Activated naive CD4-positive, alpha-beta T cell treated with anti-CD3 and anti-CD28 coated beads for 36 hours (primary cell): ENCODE data around the gene ARHGAP5. TPM values are rescaled to one million over a fixed set of nuclear protein-coding genes. Genes with fewer than 3 reads are reported as not detected.

Experiments used
- CTCF ChIA-PET: fragments of 350-600 bp; sonication (Branson Sonifier 250); formaldehyde crosslinking; loops from one replicate; lab custom pipeline; 2021; ENCODE audit warnings: antibody characterized with exemption; lab: Charles Lee
- DNase-seq: peaks from one replicate; pipeline ENCODE4 v3.0.0-alpha.2; 2020
- H3K27ac Mint-ChIP-seq: one replicate; pipeline ENCODE4 v1.8.0; 2021; ENCODE audit warnings: mild to moderate bottlenecking, mixed read lengths
- H3K27me3 Mint-ChIP-seq: one replicate; pipeline ENCODE4 v1.8.0; 2021; ENCODE audit warnings: low read depth, mixed read lengths
- H3K36me3 Mint-ChIP-seq: one replicate; pipeline ENCODE4 v1.8.0; 2021; ENCODE audit warnings: low read depth, mixed read lengths
- H3K4me1 Mint-ChIP-seq: one replicate; pipeline ENCODE4 v1.8.0; 2021; ENCODE audit warnings: low read depth, mixed read lengths
- H3K4me3 Mint-ChIP-seq: one replicate; pipeline ENCODE4 v1.8.0; 2021; ENCODE audit warnings: mild to moderate bottlenecking, moderate library complexity, mixed read lengths
- H3K9me3 Mint-ChIP-seq: one replicate; pipeline ENCODE4 v1.8.0; 2021; ENCODE audit warnings: mixed read lengths
- intact Hi-C: fragments of 100-400 bp; cut with micrococcal nuclease; formaldehyde crosslinking; loops from one replicate; pipeline ENCODE4 v1.15.1; 2023
- total RNA-seq, 2 experiments: library from RNA; stranded (reverse); gene quantifications; one replicate each; pipeline ENCODE4 v1.2.3, GENCODE V29; 2021

Gene ARHGAP5
- total RNA-seq, 2 experiments from 2014 or later = 37.0 to 38.5 TPM

GRCh38 chr14:32078023-32078857, 1.1 kb downstream of the ARHGAP5 start:
- no peak for DNase-seq
- CTCF ChIA-PET = interaction anchor here (0.6 kb wide), 3 partner anchors 380 to 482 kb away, joined by 3 to 4 read pairs (median 4); no protein-coding TSS in a partner anchor
- intact Hi-C loops = loop anchor here (1.0 to 10.0 kb wide), 4 partner anchors 141 to 1453 kb away; partner anchors contain the start of genes HECTD1, SCFD1 and STRN3
- Mint-ChIP-seq H3K27ac (peak overlapping the region; percentile 92), H3K4me1 (peaks cover 44% of the 10 kb centered on the region), H3K36me3 (peaks cover 3% of the 10 kb centered on the region), H3K27me3 (peaks cover 2% of the 10 kb centered on the region), H3K4me3 (peak overlapping the region; percentile 95), H3K9me3 (no peaks in the 10 kb centered on the region)

GRCh38 chr14:32078858-32079216, 1.7 kb downstream of the ARHGAP5 start:
- Mint-ChIP-seq H3K27ac (peak overlapping the region; percentile 92), H3K27me3 (peaks cover 2% of the 10 kb centered on the region), H3K9me3 (no peaks in the 10 kb centered on the region), H3K36me3 (peaks cover 3% of the 10 kb centered on the region), H3K4me1 (peaks cover 48% of the 10 kb centered on the region), H3K4me3 (peak overlapping the region; percentile 95)
- CTCF ChIA-PET = interaction anchor here (0.6 kb wide), 1 partner anchor 391 kb away, joined by 3 read pairs; no protein-coding TSS in a partner anchor
- intact Hi-C loops = loop anchor here (1.0 to 10.0 kb wide), 6 partner anchors 23 to 1454 kb away; partner anchors contain the start of genes HECTD1, SCFD1 and STRN3
- DNase-seq = peak; percentile 60

- Mint-ChIP-seq H3K4me3 (peak overlapping the region; percentile 95), H3K4me1 (peaks cover 48% of the 10 kb centered on the region), H3K9me3 (no peaks in the 10 kb centered on the region), H3K36me3 (peaks cover 3% of the 10 kb centered on the region), H3K27me3 (peaks cover 2% of the 10 kb centered on the region), H3K27ac (peak overlapping the region; percentile 92)
- DNase-seq = no peak
- CTCF ChIA-PET = no interaction called here
- intact Hi-C loops = loop anchor here (1.0 to 10.0 kb wide), 5 partner anchors 23 to 1454 kb away; partner anchors contain the start of genes HECTD1, SCFD1 and STRN3
Observed at GRCh38 chr14:32079264-32079663, 2.2 kb downstream of the ARHGAP5 start.

GRCh38 chr14:32080001-32080510, 3.0 kb downstream of the ARHGAP5 start:
- no peak for DNase-seq
- Mint-ChIP-seq H3K36me3 (peaks cover 3% of the 10 kb centered on the region), H3K4me3 (no peak overlapping the region), H3K4me1 (peaks cover 54% of the 10 kb centered on the region), H3K9me3 (no peaks in the 10 kb centered on the region), H3K27me3 (peaks cover 2% of the 10 kb centered on the region), H3K27ac (no peak overlapping the region)
- intact Hi-C loops = no loop called here
- CTCF ChIA-PET = interaction anchor here (0.7 to 1.3 kb wide), 5 partner anchors 20 to 175 kb away, joined by 3 to 4 read pairs (median 4); partner anchors contain the start of gene RNU6-8

- no peak overlapping the region for H3K27ac Mint-ChIP-seq
- H3K4me3 Mint-ChIP-seq = no peak overlapping the region
- no peaks in the 10 kb centered on the region for H3K27me3 Mint-ChIP-seq
- peaks cover 3% of the 10 kb centered on the region for H3K36me3 Mint-ChIP-seq
- no peaks in the 10 kb centered on the region for H3K9me3 Mint-ChIP-seq
- intact Hi-C loops = loop anchor here (1.0 kb wide), 1 partner anchor 8 kb away; no protein-coding TSS in a partner anchor
- peaks cover 59% of the 10 kb centered on the region for H3K4me1 Mint-ChIP-seq
- DNase-seq = no peak
- CTCF ChIA-PET = interaction anchor here (0.7 kb wide), 3 partner anchors 16 to 591 kb away, joined by 3 to 4 read pairs (median 3); no protein-coding TSS in a partner anchor
Observed at GRCh38 chr14:32081901-32082300, 4.8 kb downstream of the ARHGAP5 start.

GRCh38 chr14:32083315-32083624, 6.2 kb downstream of the ARHGAP5 start:
- peaks cover 1% of the 10 kb centered on the region for H3K36me3 Mint-ChIP-seq
- DNase-seq = no peak
- no peak overlapping the region for H3K4me3 Mint-ChIP-seq
- intact Hi-C loops = no loop called here
- H3K27me3 Mint-ChIP-seq = no peaks in the 10 kb centered on the region
- CTCF ChIA-PET = no interaction called here
- peaks cover 67% of the 10 kb centered on the region for H3K4me1 Mint-ChIP-seq
- no peak overlapping the region for H3K27ac Mint-ChIP-seq
- H3K9me3 Mint-ChIP-seq = no peaks in the 10 kb centered on the region

- CTCF ChIA-PET = no interaction called here
- Mint-ChIP-seq H3K36me3 (peaks cover 1% of the 10 kb centered on the region), H3K4me1 (peaks cover 63% of the 10 kb centered on the region), H3K27me3 (no peaks in the 10 kb centered on the region), H3K4me3 (no peak overlapping the region), H3K27ac (no peak overlapping the region), H3K9me3 (no peaks in the 10 kb centered on the region)
- intact Hi-C loops = no loop called here
- no peak for DNase-seq
Observed at GRCh38 chr14:32083789-32084188, 6.7 kb downstream of the ARHGAP5 start.

GRCh38 chr14:32085182-32085844, 8.2 kb downstream of the ARHGAP5 start:
- H3K27ac Mint-ChIP-seq = no peak overlapping the region
- H3K36me3 Mint-ChIP-seq = peaks cover 2% of the 10 kb centered on the region
- CTCF ChIA-PET = interaction anchor here (0.6 kb wide), 1 partner anchor 14 kb away, joined by 3 read pairs; no protein-coding TSS in a partner anchor
- no peak for DNase-seq
- intact Hi-C loops = no loop called here
- H3K9me3 Mint-ChIP-seq = no peaks in the 10 kb centered on the region
- H3K4me1 Mint-ChIP-seq = peaks cover 54% of the 10 kb centered on the region
- no peak overlapping the region for H3K4me3 Mint-ChIP-seq
- H3K27me3 Mint-ChIP-seq = no peaks in the 10 kb centered on the region

GRCh38 chr14:32085845-32086383, 8.8 kb downstream of the ARHGAP5 start:
- Mint-ChIP-seq H3K4me3 (no peak overlapping the region), H3K4me1 (peaks cover 48% of the 10 kb centered on the region), H3K36me3 (peaks cover 8% of the 10 kb centered on the region), H3K27ac (no peak overlapping the region), H3K27me3 (no peaks in the 10 kb centered on the region), H3K9me3 (no peaks in the 10 kb centered on the region)
- CTCF ChIA-PET = interaction anchor here (0.6 kb wide), 1 partner anchor 104 kb away, joined by 3 read pairs; no protein-coding TSS in a partner anchor
- no peak for DNase-seq
- intact Hi-C loops = no loop called here

GRCh38 chr14:32087173-32087861, 10.2 kb downstream of the ARHGAP5 start:
- Mint-ChIP-seq H3K9me3 (no peaks in the 10 kb centered on the region), H3K27me3 (no peaks in the 10 kb centered on the region), H3K4me3 (no peak overlapping the region), H3K4me1 (peaks cover 41% of the 10 kb centered on the region), H3K36me3 (peaks cover 18% of the 10 kb centered on the region), H3K27ac (no peak overlapping the region)
- intact Hi-C loops = no loop called here
- CTCF ChIA-PET = no interaction called here
- DNase-seq = no peak

GRCh38 chr14:32087907-32088306, 10.8 kb downstream of the ARHGAP5 start:
- Mint-ChIP-seq H3K36me3 (peaks cover 24% of the 10 kb centered on the region), H3K27me3 (no peaks in the 10 kb centered on the region), H3K27ac (no peak overlapping the region), H3K4me3 (no peak overlapping the region), H3K4me1 (peaks cover 36% of the 10 kb centered on the region), H3K9me3 (no peaks in the 10 kb centered on the region)
- no peak for DNase-seq
- intact Hi-C loops = no loop called here
- CTCF ChIA-PET = no interaction called here
